Adrenal gland (tissue), 12 donors: ENCODE measurements around the gene SCYL3. TPM values are rescaled to one million over a fixed set of nuclear protein-coding genes. Genes with fewer than 3 reads are reported as not detected.

Experiments used
- DNase-seq, 7 donors: peaks; one replicate each; pipeline ENCODE4 v3.0.0-alpha.2; 2019 to 2020
- H3K27ac ChIP-seq, 5 donors: fragments of 200-600 bp; sonication (generic) in 4 of 5; 1 replicate in 3 of 5; 2 replicates in 2 of 5; pipeline versions ENCODE4 v1.5.1 to v1.8.0; 2016 to 2020; ENCODE audit warnings: mild to moderate bottlenecking in 1 of 5
- H3K27me3 ChIP-seq: fragments of 200-600 bp; 2 replicates; pipeline ENCODE4 v1.8.0; 2021
- H3K36me3 ChIP-seq, 2 donors: fragments of 200-600 bp; replicated peaks in 1 of 2; 1 replicate in 1 of 2; 2 replicates in 1 of 2; pipeline versions ENCODE4 v1.5.1 to v1.8.0; 2018 to 2022
- H3K4me1 ChIP-seq, 2 donors: fragments of 200-600 bp; replicated peaks in 1 of 2; 1 replicate in 1 of 2; 2 replicates in 1 of 2; pipeline versions ENCODE4 v1.5.1 to v1.8.0; 2018 to 2021
- H3K4me3 ChIP-seq, 4 donors: fragments of 200-600 bp; sonication (generic) in 3 of 4; one replicate each; pipeline ENCODE4 v1.5.1; 2016 to 2018
- H3K9me3 ChIP-seq, 3 donors: fragments of 200-600 bp; sonication (generic) in 1 of 3; replicated peaks in 1 of 3; 1 replicate in 2 of 3; 2 replicates in 1 of 3; pipeline versions ENCODE4 v1.5.1 to v1.8.0; 2016 to 2021
- CTCF ChIP-seq, 6 experiments: fragments of 450-650 bp in 4 of 6; fragments of 200-600 bp in 2 of 6; sonication (generic) in 1 of 6; IDR thresholded peaks; 1 replicate in 5 of 6; 2 replicates in 1 of 6; pipeline versions ENCODE4 v1.5.1 to v1.8.0; 2016 to 2021; ENCODE audit warnings: antibody characterized with exemption in 6 of 6, mild to moderate bottlenecking in 2 of 6, moderate library complexity in 1 of 6
- POLR2A ChIP-seq, 2 donors: fragments of 450-650 bp; IDR thresholded peaks; one replicate each; pipeline ENCODE4 v1.6.1; 2017; ENCODE audit warnings: antibody characterized with exemption in 2 of 2, mild to moderate bottlenecking in 2 of 2, moderate library complexity in 1 of 2
- WGBS, 4 donors: extraction: QIAGEN DNeasy Blood & Tissue Kit in 2 of 4; methylation state at CpG; one replicate each; pipeline versions ENCODE4 v1.1.5 to v1.1.7; 2013 to 2017; 5-methylcytosine and 5-hydroxymethylcytosine counted together
- intact Hi-C, 2 donors: fragments of 100-400 bp; cut with DNase I; formaldehyde crosslinking; loops; one replicate each; pipeline versions ENCODE4 v1.14.1 to v1.15.0; 2022 to 2023
- polyA plus RNA-seq, 3 donors: library from polyadenylated mRNA; stranded (reverse); fragments of 200-250 nt in 2 of 3; fragments of 350-450 nt in 1 of 3; fragmentation: Illumina TruSeq in 1 of 3; extraction: RNeasy Lipid Tissue Mini Kit (QIAGEN cat#74804) in 1 of 3; gene quantifications; one replicate each; pipeline ENCODE4 v1.2.3, GENCODE V29; 2013 to 2014
- small RNA-seq, 2 donors: library from RNA; depleted of rRNA; stranded (forward); fragments of <200 nt; gene quantifications; one replicate each; pipeline ENCODE3, GENCODE V24; 2016
- total RNA-seq, 9 donors: library from RNA; depleted of rRNA in 4 of 9; stranded (reverse); fragments of >200 nt in 4 of 9; fragments of 120-200 nt in 1 of 9; fragmentation: NEBNext Ultra II Directional in 1 of 9; extraction: Animal tissue kit (Norgen Biotek cat#: 25700) in 1 of 9; gene quantifications; one replicate each; pipeline versions ENCODE4 v1.1.0 to v1.2.4, GENCODE V29; 2013 to 2023
- donor health status: healthy with polysubstance abuse.
- donor health status: Bipolar disorder and iron deficiency.
- donor health status: DM: yes; HTN: yes; CAD: no.
- donor health status: DM: no; HTN: no; CAD: no.
- donor health status: DM: no; HTN: no; CAD: no.
- donor health status: DM: yes; HTN: yes; CAD: no.

SCYL3 gene
- total and polyA plus RNA-seq, 12 donors: 3.4 to 15.0 (median 10.1) TPM

GRCh38 chr1:169804941-169805340 is 88.8 kb downstream of the SCYL3 start:
- 95 to 100% (median 96%) methylated on average over 2 of the region's 2 CpGs for WGBS, 4 donors
- intact Hi-C loops: loop anchor here in 1 of 2 donors (5.0 kb wide), 1 partner anchor 258 kb away; no protein-coding TSS in a partner anchor
- DNase-seq: no peak
- no peaks in the 10 kb centered on the region for H3K9me3 ChIP-seq
- TF ChIP-seq POLR2A (IDR thresholded peaks at IDR 0.05) (no peak), CTCF (IDR thresholded peaks at IDR 0.05) (no peak)
- H3K27me3 ChIP-seq: no peaks in the 10 kb centered on the region
- H3K4me3 ChIP-seq: no peak overlapping the region
- H3K4me1 ChIP-seq: no peaks in the 10 kb centered on the region
- H3K36me3 ChIP-seq: peaks cover 0 to 7% of the 10 kb centered on the region in 2 donors
- H3K27ac ChIP-seq: no peak overlapping the region

GRCh38 chr1:169802888-169803287 is 90.8 kb downstream of the SCYL3 start:
- H3K27me3 ChIP-seq: no peaks in the 10 kb centered on the region
- no peak overlapping the region for H3K27ac ChIP-seq
- H3K4me3 ChIP-seq: no peak overlapping the region
- intact Hi-C loops: no loop called here
- no peaks in the 10 kb centered on the region for H3K9me3 ChIP-seq
- H3K36me3 ChIP-seq: peaks cover 0 to 7% of the 10 kb centered on the region in 2 donors
- no peaks in the 10 kb centered on the region for H3K4me1 ChIP-seq
- no peak for DNase-seq
- no peak for TF ChIP-seq POLR2A (IDR thresholded peaks at IDR 0.05)
- no peak for TF ChIP-seq CTCF (IDR thresholded peaks at IDR 0.05)

Small RNAs within 50 kb of the gene (small RNA-seq; reads per million reads assigned to genes)
- 0 reads per million in 2 donors for gene RN7SL333P

Other genes with a start within 250 kb of the SCYL3 start
- gene SELL, start 182.3 kb downstream of the SCYL3 start, total RNA-seq: 1 to 10 TPM in 5 of 9 donors, under 1 TPM in 4; 0.61 to 2.5 (median 1.1) TPM
- 1 to 10 TPM in 2 of 3 donors, under 1 TPM in 1; 0.77 to 1.8 (median 1.2) TPM for gene SELL, start 182.3 kb downstream of the SCYL3 start, polyA plus RNA-seq
- gene SELE, start 159.8 kb downstream of the SCYL3 start, total RNA-seq: 1 to 10 TPM in 4 of 9 donors, under 1 TPM in 5; 0.14 to 3.3 (median 0.85) TPM
- gene SELE, start 159.8 kb downstream of the SCYL3 start, polyA plus RNA-seq: 1 to 10 TPM in 2 of 3 donors, under 1 TPM in 1; 0.56 to 7.2 (median 1.2) TPM
- gene METTL18, start 99.0 kb downstream of the SCYL3 start, total RNA-seq: 1 to 10 TPM; 4.1 to 9.6 (median 7.3) TPM
- gene METTL18, start 99.0 kb downstream of the SCYL3 start, polyA plus RNA-seq: 10 to 100 TPM in 1 of 3 donors, 1 to 10 TPM in 2; 5.7 to 11.4 (median 7.2) TPM
- gene KIFAP3, start 180.8 kb upstream of the SCYL3 start, total RNA-seq: 10 to 100 TPM; 27.6 to 36.5 (median 31.2) TPM
- gene KIFAP3, start 180.8 kb upstream of the SCYL3 start, polyA plus RNA-seq: 10 to 100 TPM; 18.4 to 54.8 (median 24.5) TPM